Jurkat, Clone E6-1 (cell line): ENCODE data around the gene TEX9. TPM values are rescaled to one million over a fixed set of nuclear protein-coding genes. Genes with fewer than 3 reads are reported as not detected.
"Not testable (repeated sequence)": the region's sequence is repeated elsewhere in the genome, so short reads cannot be mapped to it uniquely, and the experiment has no call there.

ENCODE experiments used
- DNase-seq: peaks from one replicate; pipeline ENCODE4 v3.0.0-alpha.2; 2011; ENCODE audit warnings: low read depth, low spot score
- H3K4me3 ChIP-seq: 2 replicates; pipeline ENCODE4 v1.5.1; 2011; ENCODE audit warnings: mild to moderate bottlenecking, low read length, control low read depth, moderate library complexity
- polyA plus RNA-seq: library from polyadenylated mRNA; unstranded; fragments of >200 nt; gene quantifications from one replicate; pipeline ENCODE4 v1.2.1, GENCODE V29; 2012; ENCODE audit warnings: missing spikeins; ENCODE audit not compliant: insufficient read length, insufficient read depth

The TEX9 gene
- 5.8 TPM for polyA plus RNA-seq

DNA sequence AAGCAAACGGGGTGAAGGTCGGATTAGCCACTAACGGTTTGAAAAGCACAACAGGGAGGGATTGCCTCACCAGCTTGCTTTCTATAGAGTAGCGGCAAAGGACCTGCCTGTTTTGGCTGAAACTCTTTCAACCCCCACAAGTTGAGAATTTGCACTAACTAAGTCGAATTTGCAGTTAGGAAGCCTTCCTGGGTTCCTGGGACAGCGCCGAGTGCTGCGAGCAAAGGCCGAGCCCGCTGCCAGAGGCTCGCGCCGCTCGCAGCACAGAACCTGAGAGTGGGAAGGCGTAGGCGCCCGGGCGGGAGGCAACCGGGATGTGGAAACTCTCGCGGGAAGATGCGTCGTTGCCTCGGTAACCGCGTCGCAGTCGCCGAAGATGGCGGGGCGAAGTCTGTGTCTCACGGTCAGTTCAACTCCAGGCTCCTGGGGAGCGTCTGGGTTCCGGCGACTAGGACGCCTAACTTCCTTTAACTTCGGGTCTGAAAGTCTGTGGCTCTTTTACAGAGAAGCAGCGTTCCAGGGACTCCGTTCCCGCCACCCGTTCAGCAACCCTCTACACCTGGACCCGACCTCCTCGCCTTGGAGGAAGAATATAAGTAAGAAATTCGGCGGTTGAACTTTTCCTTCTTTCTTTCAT is at the start of gene TEX9:
TSS of gene TEX9 (plus strand) at position 352 of the 637 bp plus-strand sequence. CDS start at position 377, 25 bp downstream.
- peak; percentile 74 for DNase-seq
- H3K4me3 ChIP-seq: peak within 1 kb of the TSS; percentile 90

DNA sequence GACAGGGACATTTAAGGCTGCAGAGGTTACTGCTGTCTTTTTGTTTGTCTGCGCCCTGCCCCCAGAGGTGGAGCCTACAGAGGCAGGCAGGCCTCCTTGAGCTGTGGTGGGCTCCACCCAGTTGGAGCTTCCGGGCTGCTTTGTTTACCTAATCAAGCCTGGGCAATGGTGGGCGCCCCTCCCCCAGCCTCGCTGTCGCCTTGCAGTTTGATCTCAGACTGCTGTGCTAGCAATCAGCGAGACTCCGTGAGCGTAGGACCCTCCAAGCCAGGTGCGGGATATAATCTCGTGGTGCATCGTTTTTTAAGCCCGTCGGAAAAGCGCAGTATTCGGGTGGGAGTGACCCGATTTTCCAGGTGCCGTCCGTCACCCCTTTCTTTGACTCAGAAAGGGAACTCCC is 48.7 kb upstream of the TEX9 start:
- H3K4me3 ChIP-seq, DNase-seq: not testable (repeated sequence)

DNA sequence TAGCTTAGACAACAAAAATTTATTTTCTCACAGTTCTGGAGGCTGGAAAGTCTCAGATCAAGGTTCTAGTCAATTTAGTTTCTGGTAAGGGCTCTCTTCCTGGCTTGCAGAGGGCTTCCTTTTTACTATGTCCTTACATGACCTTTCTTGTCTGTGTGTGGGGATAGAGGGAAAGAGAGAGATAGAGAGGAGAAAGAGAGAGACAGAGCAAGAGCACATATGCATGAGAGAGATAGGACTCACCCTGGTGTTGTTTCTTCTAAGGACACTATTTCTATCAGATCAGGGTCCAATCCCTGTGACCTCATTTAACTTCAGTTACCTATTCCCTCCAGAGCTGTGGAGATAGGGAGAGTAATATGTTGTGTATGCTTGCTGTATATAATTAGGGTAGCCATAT is 44.9 kb upstream of the TEX9 start:
- H3K4me3 ChIP-seq: no peak overlapping the region
- DNase-seq: no peak

DNA sequence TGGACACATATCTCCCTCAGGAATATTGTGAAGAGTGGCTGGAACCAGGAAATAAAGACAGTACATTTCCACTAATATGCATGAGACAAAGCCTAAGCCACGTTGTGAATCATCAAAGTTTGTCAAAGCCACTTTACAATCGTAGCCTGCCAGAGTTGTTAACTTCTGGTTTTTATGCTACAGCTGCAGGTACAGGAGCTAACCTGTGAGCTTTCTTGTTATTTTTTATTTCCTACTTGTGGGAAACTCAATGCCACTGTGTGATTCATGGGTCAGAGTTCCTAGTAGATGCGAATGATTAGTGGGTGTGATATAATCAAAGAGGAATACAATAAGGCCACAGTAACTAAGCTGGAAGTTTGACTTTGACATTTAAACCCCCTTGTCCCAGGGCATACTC is 44.4 kb upstream of the TEX9 start:
- DNase-seq: no peak
- H3K4me3 ChIP-seq: no peak overlapping the region

DNA sequence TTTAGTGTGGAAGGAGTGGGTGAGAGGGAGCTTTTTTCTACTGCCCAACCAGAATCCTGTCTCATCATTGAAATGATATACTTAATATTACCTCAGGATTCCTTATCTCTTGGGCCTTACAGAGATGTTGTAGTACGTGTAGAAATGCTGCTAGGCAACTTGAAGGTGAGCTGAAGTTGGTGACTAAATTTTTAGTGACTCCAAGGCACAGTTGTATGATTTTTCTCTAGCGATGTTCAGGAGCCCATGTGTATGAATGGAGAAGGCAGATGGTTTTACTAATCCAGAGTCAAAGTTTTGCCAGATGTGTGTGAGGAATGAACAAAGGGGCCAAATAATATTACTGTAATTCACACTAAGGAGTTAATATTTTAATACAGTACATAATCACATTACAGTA is 42.8 kb upstream of the TEX9 start:
- DNase-seq: no peak
- H3K4me3 ChIP-seq: no peak overlapping the region

DNA sequence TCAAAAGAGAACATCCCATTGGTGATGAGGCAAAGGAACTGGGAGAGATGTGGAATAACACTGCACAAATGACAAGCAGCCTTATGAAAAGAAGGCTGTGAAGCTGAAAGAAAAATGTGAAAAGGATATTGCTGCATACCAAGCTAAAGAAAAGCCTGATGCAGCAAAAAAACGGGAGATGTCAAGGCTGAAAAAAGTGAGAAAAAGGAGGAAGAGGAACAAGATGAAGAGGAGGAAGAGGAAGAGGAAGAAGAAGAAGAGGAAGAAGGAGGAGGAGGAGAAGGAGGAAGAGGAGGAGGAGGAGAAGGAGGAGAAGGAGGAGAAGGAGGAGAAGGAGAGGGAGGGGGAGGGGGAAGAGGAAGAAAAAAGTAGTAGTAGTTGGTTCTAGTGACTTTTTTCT is 41.8 kb upstream of the TEX9 start:
- no peak overlapping the region for H3K4me3 ChIP-seq
- DNase-seq: no peak

DNA sequence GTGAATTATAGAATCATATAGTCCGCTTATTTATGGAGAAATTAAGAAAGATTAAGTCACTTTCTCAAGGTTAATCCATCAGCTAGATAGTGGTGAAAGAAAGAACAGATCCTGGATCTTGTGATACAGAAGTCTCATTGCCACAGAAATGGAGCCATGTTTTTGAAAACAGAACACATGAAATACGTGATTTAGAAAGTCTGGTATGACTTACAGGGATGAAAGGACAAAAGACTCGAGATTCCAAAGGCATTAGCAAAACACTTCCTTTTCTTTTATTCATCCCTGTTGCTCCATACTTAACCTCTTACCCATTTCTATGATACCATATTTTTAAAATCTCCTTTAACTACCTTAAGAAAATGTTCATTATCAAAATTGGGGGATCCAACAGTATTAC is 40.0 kb upstream of the TEX9 start:
- H3K4me3 ChIP-seq: no peak overlapping the region
- DNase-seq: no peak

DNA sequence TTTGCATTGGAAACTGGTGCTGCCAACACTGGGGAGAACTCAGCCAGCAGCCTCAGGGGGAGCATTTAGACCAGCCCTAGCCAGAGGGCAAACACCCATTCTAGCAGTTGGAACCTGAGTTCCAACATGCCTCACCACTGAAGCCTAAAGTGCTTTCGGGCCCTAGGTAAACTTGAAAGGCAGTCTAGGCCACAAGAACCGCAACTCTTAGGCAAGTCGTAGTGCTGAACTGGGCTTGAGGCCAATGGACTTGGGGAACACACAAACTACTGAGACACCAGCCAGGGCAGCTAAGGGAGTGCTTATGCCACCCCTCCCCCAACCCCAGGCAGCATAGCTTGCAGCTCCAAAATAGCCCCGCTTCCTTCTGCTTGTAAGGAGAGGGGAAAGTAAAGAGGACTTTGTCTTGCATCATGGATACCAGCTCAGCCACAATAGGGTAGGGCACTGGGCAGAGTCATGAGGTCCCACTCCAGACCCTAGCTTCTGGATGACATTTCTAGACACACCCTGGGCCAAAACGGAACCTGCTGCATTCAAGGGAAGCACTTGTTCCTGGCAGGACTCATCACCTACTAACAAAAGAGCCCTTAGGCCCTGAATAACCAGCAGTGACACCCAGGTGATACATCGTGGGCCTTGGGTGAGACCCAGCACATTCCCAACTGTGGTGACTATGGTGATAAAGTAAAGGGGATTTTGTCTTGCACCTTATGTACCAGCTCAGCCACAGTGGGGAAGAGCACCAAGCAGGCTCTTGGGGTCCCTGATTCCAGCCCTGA is 37.3 kb upstream of the TEX9 start:
- DNase-seq: peak; percentile 42

DNA sequence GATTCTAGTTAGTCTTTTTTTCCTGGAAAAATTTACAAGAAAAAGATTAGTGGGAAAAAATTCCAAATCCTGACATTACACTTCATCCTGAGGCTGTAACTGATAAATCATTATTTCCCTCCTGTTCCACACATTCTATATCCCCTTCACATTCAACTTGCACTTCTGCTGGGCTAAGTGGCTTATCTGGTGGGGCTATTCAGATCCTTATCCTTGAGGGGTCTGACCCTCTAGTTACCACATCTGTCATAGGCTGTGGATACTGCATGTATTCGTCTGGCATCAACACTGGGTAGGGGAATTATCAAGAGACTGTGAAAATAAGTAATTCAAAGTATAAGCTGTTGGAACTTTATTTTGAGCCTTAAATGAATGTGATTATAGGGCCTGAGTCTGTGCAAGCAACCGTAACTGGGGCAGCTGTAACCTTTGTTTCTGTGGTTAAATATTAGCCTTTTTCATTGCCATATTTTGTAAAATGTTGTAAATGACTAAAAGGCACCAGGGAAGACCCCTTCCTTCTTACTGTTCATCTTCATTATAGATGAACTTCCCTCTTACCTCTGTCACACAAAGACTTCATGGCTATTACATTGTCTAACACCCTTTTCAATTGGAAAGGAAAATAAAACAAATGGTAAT is 28.0 kb upstream of the TEX9 start:
- DNase-seq: no peak
- H3K4me3 ChIP-seq: no peak overlapping the region

More for the DNA sequence above, 37.3 kb upstream of the TEX9 start:
- H3K4me3 ChIP-seq: no peak overlapping the region

DNA sequence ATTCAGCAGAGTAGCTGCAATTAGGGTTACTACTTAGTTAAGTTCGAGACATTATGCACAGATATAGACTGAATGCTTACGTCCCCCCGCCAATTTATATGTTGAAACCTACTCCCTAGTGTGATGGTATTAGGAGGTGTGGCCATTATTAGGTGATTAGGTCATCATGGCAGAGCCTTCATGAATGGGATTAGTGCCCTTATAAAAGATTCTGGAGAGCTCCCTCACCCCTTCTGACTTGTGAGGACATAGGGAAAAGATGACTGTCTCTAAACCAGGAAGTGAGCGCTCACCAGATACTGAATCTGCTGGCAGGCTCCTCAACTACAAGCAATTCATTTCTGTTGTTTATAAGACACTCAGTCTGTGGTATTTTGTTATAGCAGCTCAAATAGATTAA is 25.6 kb upstream of the TEX9 start:
- H3K4me3 ChIP-seq: no peak overlapping the region
- no peak for DNase-seq

DNA sequence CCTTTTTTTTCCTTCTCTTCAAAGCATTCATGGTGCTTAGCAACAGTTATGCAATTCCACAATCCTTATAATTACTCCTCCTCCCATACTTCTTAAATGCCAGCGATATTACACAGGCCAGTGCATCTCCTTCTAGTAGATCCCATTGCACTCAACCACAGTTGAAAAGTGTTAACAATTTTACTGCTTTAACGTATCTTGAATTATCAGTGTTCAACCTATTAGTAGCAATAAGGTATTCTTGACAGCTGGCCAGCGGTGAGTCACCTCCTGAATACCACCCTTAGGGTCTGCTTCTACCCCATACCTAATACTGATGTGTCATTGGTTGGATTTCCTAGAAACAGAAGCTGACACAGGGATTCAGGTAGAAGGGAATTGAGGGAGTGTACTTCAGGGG is 24.0 kb upstream of the TEX9 start:
- DNase-seq: no peak

DNA sequence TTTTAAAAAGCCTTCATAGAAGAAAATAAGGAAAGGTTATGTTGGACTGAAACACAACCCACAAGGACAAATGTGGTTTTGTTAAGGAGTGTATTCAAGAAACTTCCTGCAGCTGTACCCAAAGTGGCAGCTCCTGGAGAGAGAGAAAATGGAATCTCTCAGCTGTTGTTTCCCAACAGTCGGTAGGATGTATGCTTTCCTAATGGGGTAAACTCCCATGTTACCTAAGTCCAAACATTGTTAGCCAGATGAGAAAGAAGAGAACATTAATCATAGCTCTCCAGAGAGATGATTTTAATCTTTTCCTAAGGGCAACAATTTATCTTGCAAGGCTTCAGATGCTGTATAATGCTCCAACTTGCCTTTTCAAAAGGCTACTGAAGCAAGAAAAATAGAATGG is 22.6 kb upstream of the TEX9 start:
- H3K4me3 ChIP-seq: no peak overlapping the region
- no peak for DNase-seq

More for the DNA sequence above, 24.0 kb upstream of the TEX9 start:
- no peak overlapping the region for H3K4me3 ChIP-seq

DNA sequence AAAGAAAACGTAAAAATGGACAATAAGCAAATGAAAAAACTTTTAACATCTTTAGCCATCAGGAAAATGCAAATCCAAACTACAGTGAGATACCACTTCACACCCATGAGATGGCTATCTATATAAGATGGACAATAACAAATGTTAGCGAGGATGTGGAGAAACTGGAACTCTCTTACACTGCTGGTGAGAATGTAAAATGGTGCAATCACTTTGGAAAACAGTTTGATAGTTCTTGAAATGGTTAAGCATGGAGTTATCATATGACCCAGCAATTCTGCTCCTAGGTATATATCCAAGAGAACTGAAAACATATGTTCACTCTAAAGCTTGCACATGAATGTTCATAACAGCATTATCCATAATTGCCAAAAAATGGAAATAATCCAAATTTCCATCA is 21.3 kb upstream of the TEX9 start:
- no peak overlapping the region for H3K4me3 ChIP-seq
- DNase-seq: no peak

DNA sequence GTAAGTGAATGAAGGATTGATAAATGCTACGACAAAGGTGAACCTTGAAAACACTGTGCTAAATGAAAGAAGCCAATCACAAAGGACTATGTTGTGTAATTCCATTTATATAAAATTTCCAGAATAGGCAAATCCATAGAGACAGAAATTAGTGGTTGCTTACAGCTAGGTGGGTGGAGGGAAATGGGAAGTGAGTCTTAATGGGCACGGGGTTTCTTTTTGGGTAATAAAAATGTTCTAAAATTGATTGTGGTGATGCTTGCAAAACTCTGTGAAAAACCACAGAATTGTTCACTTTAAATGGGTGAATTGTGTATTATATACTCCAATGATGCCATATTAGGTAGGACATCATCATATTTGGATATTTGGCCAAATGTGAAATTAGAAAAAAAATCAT is 20.9 kb upstream of the TEX9 start:
- DNase-seq: no peak
- no peak overlapping the region for H3K4me3 ChIP-seq

DNA sequence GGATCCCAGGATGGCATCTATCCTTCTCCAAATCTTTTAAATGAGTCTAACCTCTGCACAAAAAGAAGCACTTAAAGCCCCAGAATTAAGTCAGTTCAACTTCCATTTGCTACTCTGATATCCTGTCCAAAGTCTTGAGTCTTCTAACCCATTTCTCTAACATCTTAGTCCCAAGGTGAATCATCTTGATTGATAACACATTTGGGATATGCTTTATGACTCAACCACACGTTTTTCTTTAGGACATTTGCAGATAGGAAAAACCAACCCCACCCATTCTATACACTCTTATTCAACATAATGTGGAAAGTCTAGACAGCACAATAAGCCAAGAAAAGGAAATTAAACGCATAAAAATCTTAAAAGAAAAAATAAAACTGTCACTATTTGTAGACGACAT is 18.8 kb upstream of the TEX9 start:
- H3K4me3 ChIP-seq: no peak overlapping the region
- no peak for DNase-seq

DNA sequence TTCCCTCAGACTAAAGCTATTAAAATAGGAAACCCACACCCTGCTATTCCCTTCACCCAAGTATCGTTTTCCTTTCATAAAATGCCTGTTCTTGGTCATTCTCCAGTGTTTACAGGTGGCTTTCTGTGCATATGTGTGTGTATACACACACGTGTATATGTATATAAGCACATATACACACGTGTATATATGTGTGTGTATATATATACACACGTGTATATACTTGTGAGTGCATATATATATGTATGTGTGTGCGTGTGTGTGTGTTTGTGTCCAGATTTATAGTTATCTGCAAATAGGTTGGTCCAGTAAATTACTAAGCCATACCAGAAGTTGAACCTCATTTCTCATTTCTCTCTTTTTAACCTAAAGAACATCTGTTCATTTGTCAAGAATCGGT is 15.7 kb upstream of the TEX9 start:
- no peak overlapping the region for H3K4me3 ChIP-seq
- no peak for DNase-seq

DNA sequence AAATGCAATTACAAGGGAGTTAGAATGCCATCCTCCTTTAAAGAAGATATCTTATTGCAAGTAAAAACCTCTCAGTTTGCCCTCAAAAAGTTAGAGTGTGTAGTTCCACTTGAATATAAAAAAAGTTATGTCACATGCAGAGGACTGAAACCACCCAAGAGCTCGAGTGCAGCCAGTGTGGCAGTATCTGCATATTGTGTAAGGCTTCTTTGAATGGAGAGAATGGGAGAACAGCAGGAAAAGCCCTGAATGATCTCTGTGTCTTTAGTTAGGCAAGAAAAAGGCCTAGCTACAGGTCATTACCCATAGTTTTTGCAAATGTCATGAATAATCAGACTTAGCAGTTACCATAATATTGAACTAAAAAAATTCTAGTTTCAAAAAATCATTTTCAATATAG is 13.9 kb upstream of the TEX9 start:
- H3K4me3 ChIP-seq: no peak overlapping the region
- no peak for DNase-seq

DNA sequence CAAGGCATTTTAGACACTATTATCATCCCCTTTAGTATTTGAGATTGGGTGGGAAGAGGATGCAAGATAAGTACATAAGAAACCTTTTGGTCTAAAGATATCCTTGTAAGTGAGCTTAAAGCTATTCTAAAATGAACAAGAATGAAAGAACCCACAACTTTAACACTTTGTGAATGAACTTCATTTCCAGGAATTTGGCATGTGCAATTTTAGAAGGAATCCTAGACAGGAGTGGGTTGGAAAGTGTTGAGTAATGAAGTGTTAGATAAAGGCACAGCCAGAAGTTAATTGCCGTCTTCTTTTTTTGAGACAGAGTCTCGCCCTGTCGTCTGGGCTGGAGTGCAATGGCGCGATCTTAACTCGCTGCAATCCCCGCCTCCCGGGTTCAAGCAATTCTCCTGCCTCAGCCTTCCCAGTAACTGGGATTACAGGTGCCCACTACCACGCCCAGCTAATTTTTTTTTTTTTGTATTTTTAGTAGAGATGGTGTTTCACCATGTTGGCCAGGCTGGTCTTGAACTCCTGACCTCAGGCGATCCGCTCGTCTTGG is 13.2 kb upstream of the TEX9 start:
- DNase-seq: no peak
- no peak overlapping the region for H3K4me3 ChIP-seq

DNA sequence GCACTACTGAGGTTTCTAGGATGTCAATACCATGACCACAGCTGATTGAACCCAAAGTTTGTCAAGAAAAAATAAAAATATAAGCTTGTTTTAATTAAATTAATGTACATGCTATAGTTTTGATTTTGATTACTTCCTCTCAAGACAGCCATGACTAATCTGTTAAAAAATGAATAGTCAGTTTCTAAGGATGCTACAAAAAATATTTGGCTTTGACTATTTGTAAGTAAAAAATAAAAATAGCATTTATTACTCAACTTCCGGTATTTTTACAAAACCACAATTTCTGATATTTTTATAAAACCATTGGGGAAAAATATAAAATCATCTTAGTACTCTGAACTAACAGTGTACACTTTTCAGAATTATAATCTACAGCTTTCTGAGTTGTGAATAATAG is 12.1 kb upstream of the TEX9 start:
- DNase-seq: no peak
- H3K4me3 ChIP-seq: no peak overlapping the region

DNA sequence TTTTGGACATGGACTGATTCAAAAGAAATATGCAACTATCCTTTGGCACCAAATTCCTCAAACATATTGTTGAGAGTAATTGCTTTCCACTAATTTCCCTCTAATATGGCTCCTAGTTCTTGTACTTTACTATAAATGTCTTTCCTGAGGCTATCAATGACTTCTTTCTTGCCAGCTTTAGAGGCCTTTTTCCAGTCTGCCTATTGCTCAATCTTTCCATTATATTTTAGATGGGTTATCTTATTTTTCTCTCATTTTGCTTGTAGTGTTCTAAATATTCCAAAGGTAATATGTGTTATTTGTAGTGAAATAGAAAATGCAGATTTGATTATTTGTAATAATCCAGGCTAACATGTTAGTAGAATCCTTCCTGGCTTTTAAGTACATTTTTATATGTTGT is 11.5 kb upstream of the TEX9 start:
- no peak overlapping the region for H3K4me3 ChIP-seq
- DNase-seq: no peak
